ENCODE results near the gene PRPH.
"Not testable (repeated sequence)": the region's sequence is repeated elsewhere in the genome, so short reads cannot be mapped to it uniquely, and the experiment has no call there.

Gene PRPH

GRCh38 chr12:49298160-49298559, 3.2 kb downstream of the PRPH start:
- DNase-seq (ENCODE audit: low spot score): no peak

GRCh38 chr12:49301760-49302159, 6.8 kb downstream of the PRPH start:
- DNase-seq (ENCODE audit: low spot score): no peak

GRCh38 chr12:49304161-49304560, 9.2 kb downstream of the PRPH start:
- DNase-seq (ENCODE audit: low spot score): no peak

- DNase-seq (ENCODE audit: low spot score): no peak
Observed at GRCh38 chr12:49305762-49306510, 11.0 kb downstream of the PRPH start.

- DNase-seq (ENCODE audit: low spot score): no peak
Observed at GRCh38 chr12:49309386-49309785, 14.4 kb downstream of the PRPH start.

- DNase-seq (ENCODE audit: low spot score): not testable (repeated sequence)
Observed at GRCh38 chr12:49310451-49311000, 15.6 kb downstream of the PRPH start.

GRCh38 chr12:49314811-49315210, 19.9 kb downstream of the PRPH start:
- DNase-seq (ENCODE audit: low spot score): no peak

- not testable (repeated sequence) for DNase-seq (ENCODE audit: low spot score)
Observed at GRCh38 chr12:49317118-49317517, 22.2 kb downstream of the PRPH start.

GRCh38 chr12:49320411-49321103, 25.6 kb downstream of the PRPH start:
- DNase-seq (ENCODE audit: low spot score): not testable (repeated sequence)

GRCh38 chr12:49322367-49322707, 27.4 kb downstream of the PRPH start:
- no peak for DNase-seq (ENCODE audit: low spot score)

GRCh38 chr12:49322708-49323523, 28.0 kb downstream of the PRPH start, which contains the start of gene TROAP:
Gene TROAP (plus strand): TSS chr12:49323255. CDS start chr12:49323609, 354 bp downstream.
- DNase-seq (ENCODE audit: low spot score): peak; percentile 98

- no peak for DNase-seq (ENCODE audit: low spot score)
Observed at GRCh38 chr12:49323524-49324097, 28.7 kb downstream of the PRPH start.

GRCh38 chr12:49325606-49326005, 30.7 kb downstream of the PRPH start:
- no peak for DNase-seq (ENCODE audit: low spot score)

GRCh38 chr12:49327368-49327767, 32.4 kb downstream of the PRPH start:
- no peak for DNase-seq (ENCODE audit: low spot score)

- no peak for DNase-seq (ENCODE audit: low spot score)
Observed at GRCh38 chr12:49327887-49328286, 32.9 kb downstream of the PRPH start.

- DNase-seq (ENCODE audit: low spot score): no peak
Observed at GRCh38 chr12:49328816-49329215, 33.9 kb downstream of the PRPH start.

- DNase-seq (ENCODE audit: low spot score): no peak
Observed at GRCh38 chr12:49330032-49330619, 35.2 kb downstream of the PRPH start.

GRCh38 chr12:49330631-49331379, 35.9 kb downstream of the PRPH start:
- no peak for DNase-seq (ENCODE audit: low spot score)

GRCh38 chr12:49331380-49332222, 36.7 kb downstream of the PRPH start:
- DNase-seq (ENCODE audit: low spot score): peak; percentile 40

GRCh38 chr12:49332441-49332861, 37.5 kb downstream of the PRPH start:
- no peak for DNase-seq (ENCODE audit: low spot score)

Measured in putamen (tissue), 1 donor.